ENCODE results near the gene RYR1.
A peak's percentile ranks its signal among the peaks of the same experiment; 100 is the strongest.

RYR1 gene

DNA sequence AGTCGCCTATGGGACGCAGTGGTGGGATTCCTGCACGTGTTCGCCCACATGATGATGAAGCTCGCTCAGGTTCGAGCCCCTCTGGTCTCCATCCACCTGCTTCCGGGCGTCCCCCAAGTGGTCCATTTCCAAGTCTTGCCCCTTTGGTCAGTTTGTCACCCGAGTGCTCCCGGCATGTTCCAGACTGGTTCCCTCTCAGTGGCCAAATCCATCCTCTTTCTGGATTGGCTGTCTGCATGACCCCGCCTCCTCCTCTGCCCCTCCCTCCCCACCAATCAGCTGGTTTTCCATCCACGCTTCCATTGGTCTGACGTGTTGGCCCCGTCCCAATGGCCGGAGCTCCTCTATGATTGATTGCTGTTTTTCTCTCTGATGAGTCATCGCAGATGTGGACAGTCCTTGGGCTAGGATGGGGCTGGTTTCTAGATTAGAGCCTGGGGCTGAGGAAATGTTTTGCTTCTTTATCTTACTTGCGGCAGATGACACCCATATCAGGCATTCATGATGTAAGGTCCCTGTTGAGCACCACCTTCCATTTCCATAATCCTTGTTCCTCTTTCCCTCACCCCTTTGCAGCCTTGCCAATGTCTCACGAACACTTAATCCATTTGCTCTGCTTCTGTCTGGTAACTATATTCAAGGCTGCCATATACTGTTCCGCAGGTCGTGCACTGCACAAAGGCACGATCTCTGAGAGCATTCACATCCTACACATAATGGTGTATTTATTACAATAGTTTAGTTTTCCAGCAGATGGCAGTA, 110.5 kb downstream of the RYR1 start (continued):
- TF ChIP-seq CTCF (tag by site-specific recombination; IDR thresholded peaks at IDR 0.05) (peak; percentile 90), PRDM10 (tag by site-specific recombination; IDR thresholded peaks at IDR 0.05) (peak; percentile 70), GLI4 (tag by site-specific recombination; IDR thresholded peaks at IDR 0.05) (no peak; the same call in 1 of the 2 replicates), ZNF555 (tag by site-specific recombination; conservative IDR thresholded peaks at IDR 0.05) (no peak), ZNF350 (tag by site-specific recombination; IDR thresholded peaks at IDR 0.05) (no peak), ZNF311 (tag by site-specific recombination; IDR thresholded peaks at IDR 0.05; ENCODE audit: borderline replicate concordance) (no peak), ZNF747 (tag by site-specific recombination; IDR thresholded peaks at IDR 0.05) (no peak), GLIS1 (tag by site-specific recombination; IDR thresholded peaks at IDR 0.05) (peak; percentile 60; the same call in 1 of the 2 replicates), ZNF660 (tag by site-specific recombination; IDR thresholded peaks at IDR 0.05) (peak; percentile 97), ZNF112 (tag by site-specific recombination; IDR thresholded peaks at IDR 0.05) (no peak), BCL11A (tag by site-specific recombination; IDR thresholded peaks at IDR 0.05; ENCODE audit: low read depth) (peak; percentile 99), GLI2 (tag by site-specific recombination; IDR thresholded peaks at IDR 0.05; ENCODE audit: borderline replicate concordance, low read depth) (no peak), ZNF768 (tag by site-specific recombination; IDR thresholded peaks at IDR 0.05) (0 out of 2 replicates have a peak, but pooled peaks have one; percentile 52), ZNF354C (tag by site-specific recombination; IDR thresholded peaks at IDR 0.05; ENCODE audit: borderline replicate concordance, low read depth) (no peak), ZNF580 (tag by site-specific recombination; IDR thresholded peaks at IDR 0.05) (peak; percentile 98), MZF1 (tag by site-specific recombination; IDR thresholded peaks at IDR 0.05; ENCODE audit: borderline replicate concordance) (peak; percentile 82; the same call in 1 of the 2 replicates), ZNF658 (tag by site-specific recombination; IDR thresholded peaks at IDR 0.05) (no peak), HOXA7 (CRISPR knock-in tag; IDR thresholded peaks at IDR 0.05; ENCODE audit: borderline replicate concordance) (no peak), HIC1 (tag by site-specific recombination; IDR thresholded peaks at IDR 0.05) (no peak), ZNF335 (tag by site-specific recombination; conservative IDR thresholded peaks at IDR 0.05) (peak; percentile 70), OSR2 (tag by site-specific recombination; IDR thresholded peaks at IDR 0.05) (peak; percentile 5), ZNF433 (tag by site-specific recombination; IDR thresholded peaks at IDR 0.05; ENCODE audit: low read depth) (no peak), ZNF146 (tag by site-specific recombination; IDR thresholded peaks at IDR 0.05) (no peak), KLF8 (tag by site-specific recombination; IDR thresholded peaks at IDR 0.05) (peak; percentile 91), KLF9 (tag by site-specific recombination; IDR thresholded peaks at IDR 0.05; ENCODE audit: low read depth) (peak; percentile 43), ZNF10 (tag by site-specific recombination; IDR thresholded peaks at IDR 0.05) (peak; percentile 58; the same call in 1 of the 2 replicates), PRDM1 (tag by site-specific recombination; IDR thresholded peaks at IDR 0.05) (peak; percentile 20; the same call in 1 of the 2 replicates), ZSCAN18 (tag by site-specific recombination; IDR thresholded peaks at IDR 0.05) (peak; percentile 22; the same call in 1 of the 2 replicates)
- TF ChIP-seq, protein P1, sequence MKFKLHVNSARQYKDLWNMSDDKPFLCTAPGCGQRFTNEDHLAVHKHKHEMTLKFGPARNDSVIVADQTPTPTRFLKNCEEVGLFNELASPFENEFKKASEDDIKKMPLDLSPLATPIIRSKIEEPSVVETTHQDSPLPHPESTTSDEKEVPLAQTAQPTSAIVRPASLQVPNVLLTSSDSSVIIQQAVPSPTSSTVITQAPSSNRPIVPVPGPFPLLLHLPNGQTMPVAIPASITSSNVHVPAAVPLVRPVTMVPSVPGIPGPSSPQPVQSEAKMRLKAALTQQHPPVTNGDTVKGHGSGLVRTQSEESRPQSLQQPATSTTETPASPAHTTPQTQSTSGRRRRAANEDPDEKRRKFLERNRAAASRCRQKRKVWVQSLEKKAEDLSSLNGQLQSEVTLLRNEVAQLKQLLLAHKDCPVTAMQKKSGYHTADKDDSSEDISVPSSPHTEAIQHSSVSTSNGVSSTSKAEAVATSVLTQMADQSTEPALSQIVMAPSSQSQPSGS (tag by site-specific recombination; IDR thresholded peaks at IDR 0.05; ENCODE audit: low read depth): peak; percentile 88

Data from HEK293 (cell line).